ENCODE results near the gene TPH1.

The TPH1 gene

GRCh38 chr11:18046116-18046777 is at the start of gene TPH1:
TPH1 (minus strand) TSS chr11:18046269; CDS start chr11:18040762, 5,507 bp downstream.
- no peak for DNase-seq (ENCODE audit: low read depth in 2 of 2)

GRCh38 chr11:18093959-18094358 is 47.9 kb upstream of the TPH1 start:
- no peak for DNase-seq (ENCODE audit: low read depth in 2 of 2)

DNA sequence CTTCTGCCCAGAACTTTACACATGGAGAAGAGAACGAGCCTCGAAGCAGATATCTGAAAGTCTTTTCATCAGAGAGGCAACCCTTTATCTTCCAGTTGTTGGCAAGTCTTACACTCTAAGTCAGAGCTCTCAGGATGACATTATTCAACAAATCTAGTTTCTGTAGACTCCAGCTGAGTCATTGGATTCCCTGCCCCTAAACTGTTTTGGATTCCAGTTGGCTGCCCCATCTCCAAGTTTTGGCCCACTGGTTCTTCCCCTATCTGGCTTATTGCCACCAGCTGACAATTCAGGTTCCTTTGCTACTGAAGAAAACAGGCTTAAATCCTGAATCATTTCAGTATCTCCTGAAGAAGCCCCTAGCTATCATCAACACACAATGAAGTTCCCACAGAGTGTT is 45.7 kb upstream of the TPH1 start:
- DNase-seq (ENCODE audit: low read depth in 2 of 2): no peak

DNA sequence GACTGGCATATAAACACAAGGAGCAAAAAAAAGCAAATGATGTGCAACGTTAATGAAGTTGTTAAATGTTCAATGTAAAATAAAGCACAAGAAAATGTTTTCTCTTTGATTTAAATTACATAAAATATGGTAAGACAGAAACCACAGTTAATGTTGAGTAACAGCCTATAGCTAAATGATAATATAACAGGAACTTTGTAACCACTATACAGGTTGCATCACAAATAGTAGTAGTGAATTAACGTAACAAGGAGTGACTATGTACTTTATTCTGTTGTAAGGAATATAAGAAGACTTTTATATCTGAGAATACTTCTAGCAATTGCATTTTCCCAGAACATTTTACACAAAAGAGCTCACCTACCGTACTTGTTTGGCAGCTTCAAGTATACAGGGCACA is 42.9 kb upstream of the TPH1 start:
- no peak for DNase-seq (ENCODE audit: low read depth in 2 of 2)

DNA sequence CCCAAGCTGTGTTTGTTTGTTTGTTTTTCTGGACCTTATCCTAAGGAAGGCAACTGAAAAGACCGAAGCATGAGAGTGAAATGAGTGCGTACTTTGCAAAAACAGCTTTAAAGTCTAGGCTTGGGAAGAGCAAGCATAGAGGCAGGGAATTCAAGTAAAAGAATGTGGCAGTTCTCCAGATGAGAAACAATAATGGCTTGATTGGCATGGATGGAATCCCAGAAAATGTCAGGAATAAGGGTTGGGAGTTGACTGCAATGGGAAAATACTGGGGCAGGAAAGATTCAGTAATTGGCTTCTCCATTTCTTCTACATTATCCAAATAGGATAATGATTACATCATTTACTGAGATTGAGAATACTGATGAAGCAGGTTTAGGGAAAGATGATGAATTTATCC is 42.3 kb upstream of the TPH1 start:
- DNase-seq (ENCODE audit: low read depth in 2 of 2): no peak

GRCh38 chr11:18081551-18081950 is 35.5 kb upstream of the TPH1 start:
- no peak for DNase-seq (ENCODE audit: low read depth in 2 of 2)

DNA sequence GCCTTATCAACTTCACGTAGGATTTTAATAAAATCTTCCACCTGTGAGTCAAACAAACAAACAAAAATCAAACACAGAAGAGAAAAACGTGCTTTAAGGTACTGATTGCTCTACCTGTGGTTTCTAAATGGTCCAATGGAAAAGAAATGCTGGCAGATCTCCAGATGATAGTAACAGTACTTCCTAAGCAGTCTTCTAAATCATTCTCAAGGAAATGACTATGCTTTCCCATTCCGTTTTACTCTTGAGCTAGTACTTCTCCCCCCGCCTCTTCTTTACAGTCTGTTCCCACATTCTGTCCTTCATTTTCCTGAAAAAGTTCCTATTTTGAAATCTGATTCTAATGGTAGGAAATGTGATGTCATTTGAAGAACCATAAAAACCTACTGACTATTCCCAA is 34.4 kb upstream of the TPH1 start:
- DNase-seq (ENCODE audit: low read depth in 2 of 2): no peak

GRCh38 chr11:18078909-18079308 is 32.8 kb upstream of the TPH1 start:
- DNase-seq (ENCODE audit: low read depth in 2 of 2): no peak

GRCh38 chr11:18075444-18075843 is 29.4 kb upstream of the TPH1 start:
- no peak for DNase-seq (ENCODE audit: low read depth in 2 of 2)

DNA sequence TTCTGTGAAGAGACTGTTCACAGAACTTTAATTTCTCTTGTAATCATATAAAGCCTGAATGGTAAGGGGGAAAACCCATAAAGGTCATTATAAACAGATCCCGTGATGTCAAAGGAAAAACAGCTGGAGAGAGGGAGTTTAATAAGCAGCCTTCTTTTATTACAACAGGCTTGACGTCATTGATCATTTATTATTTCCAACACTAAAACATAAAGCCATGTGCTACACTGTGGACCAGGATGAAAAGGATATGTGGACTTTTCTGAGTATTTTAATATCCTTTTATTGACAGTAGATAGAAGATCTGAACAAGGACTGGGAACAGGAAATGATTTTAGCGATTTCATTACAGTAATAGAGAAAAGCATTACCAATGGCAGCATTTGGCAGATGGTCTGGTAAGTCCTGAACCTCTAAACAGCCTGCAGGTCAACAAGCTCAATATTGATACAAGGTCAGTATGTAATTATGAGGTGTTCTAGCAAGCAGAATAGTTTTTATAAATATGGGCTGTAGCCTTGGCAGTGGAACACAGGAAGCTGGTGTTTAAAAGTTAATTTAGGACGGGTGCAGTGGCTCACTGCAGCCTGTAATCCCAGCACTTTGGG is 25.1 kb upstream of the TPH1 start:
- no peak for DNase-seq (ENCODE audit: low read depth in 2 of 2)

DNA sequence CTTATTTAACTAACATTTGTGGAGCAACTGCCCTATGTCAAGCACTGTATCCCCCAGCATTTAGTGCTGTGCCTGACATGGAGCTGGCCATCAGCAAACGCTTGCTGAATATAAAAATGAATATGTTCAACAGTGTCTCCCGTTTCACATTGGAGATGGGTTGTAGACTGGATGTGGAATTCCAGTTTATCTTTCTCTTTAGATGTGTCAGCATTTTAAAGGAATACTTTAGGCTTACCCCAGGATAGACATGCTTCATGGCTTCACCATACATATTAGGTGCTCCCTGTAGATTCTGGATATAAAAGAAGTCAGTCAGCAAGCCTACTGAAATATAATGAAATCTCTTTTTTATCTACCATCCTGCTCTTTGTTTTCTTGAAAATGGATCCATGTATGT is 21.3 kb upstream of the TPH1 start:
- DNase-seq (ENCODE audit: low read depth in 2 of 2): no peak

DNA sequence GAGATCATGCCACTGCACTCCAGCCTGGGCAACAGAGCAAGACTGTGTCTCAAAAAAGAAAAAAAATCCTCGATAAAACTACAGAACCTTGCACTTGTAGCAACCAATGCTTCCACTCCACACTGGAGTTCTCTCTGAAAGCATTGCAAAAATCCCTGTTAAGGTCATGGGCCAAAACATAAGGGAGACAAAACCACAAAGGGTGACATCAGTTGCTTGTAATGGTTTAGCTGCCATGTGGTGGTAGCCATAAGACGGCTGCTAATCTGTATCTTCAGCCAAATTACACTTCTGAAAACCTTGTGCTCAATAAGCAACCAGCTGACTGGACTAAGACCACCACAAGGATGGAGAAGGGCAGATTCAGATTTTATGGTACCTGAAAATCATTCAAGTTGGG is 20.6 kb upstream of the TPH1 start:
- DNase-seq (ENCODE audit: low read depth in 2 of 2): no peak

DNA sequence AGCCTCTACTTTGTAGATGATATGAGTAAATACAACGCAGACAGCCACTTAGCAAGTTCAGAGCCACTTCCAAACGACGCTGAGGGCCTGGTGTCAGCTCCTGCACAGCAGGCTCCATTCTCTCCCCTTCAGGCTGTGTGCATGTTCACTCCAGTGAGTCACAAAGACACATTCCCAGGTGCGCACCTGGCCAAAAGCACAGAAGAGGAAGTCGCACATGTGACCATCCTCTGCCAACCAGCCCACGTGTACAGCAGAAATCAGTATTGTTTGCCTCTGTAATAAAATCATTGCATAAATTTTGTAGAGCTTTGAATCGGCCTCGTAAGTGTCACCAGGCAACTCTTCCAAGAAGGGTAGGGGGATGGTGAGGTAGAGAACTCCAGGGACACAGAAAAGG is 19.5 kb upstream of the TPH1 start:
- DNase-seq (ENCODE audit: low read depth in 2 of 2): no peak

GRCh38 chr11:18064450-18065054 is 18.5 kb upstream of the TPH1 start:
- DNase-seq (ENCODE audit: low read depth in 2 of 2): no peak

DNA sequence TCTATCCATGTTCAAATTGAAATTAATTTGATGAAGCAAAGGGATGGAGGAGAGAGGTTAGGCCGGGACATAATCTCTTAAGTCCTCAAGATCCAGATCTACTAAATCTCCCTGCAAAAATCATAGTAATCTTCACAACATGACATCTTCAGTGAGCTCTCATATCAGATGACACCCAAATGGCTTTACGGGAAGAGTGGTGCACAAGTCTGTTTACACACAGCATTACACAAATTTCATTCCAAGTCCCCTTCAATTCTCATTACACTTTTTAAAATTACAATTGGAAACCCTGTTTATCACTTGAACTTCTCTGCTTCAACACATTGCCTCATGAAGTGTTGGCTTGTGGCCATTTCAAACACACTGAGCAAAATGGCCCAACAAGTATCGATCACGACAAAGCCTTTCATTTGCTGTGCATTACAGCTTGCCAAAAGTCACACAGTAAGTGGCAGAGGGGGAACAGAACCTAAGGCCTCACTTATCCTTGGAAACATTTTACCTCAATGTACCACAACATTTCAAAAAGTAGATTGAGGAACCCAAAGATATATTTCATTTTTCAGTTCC is 17.9 kb upstream of the TPH1 start:
- DNase-seq (ENCODE audit: low read depth in 2 of 2): no peak

DNA sequence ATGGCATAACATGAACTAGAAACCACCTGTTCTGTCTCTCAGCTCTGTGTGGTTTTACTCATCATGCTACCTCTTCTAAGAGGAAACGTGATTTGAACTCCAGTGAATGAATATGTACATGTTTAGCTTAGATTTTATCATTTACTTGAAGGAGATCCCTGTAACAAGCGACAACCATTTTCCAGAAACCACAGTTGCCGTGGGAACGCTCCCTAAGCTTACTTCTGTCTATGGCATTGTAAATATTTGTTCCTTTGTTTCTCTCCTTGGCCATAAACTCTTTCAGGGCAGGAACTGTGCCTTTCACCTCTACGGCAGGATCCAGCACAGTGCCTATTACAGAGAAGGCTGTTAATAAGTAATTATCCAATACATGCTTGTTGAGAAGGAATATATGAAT is 17.1 kb upstream of the TPH1 start:
- DNase-seq (ENCODE audit: low read depth in 2 of 2): no peak

- DNase-seq (ENCODE audit: low read depth in 2 of 2): no peak
These were observed 15.3 kb upstream of the TPH1 start for GRCh38 chr11:18061351-18061750.

DNA sequence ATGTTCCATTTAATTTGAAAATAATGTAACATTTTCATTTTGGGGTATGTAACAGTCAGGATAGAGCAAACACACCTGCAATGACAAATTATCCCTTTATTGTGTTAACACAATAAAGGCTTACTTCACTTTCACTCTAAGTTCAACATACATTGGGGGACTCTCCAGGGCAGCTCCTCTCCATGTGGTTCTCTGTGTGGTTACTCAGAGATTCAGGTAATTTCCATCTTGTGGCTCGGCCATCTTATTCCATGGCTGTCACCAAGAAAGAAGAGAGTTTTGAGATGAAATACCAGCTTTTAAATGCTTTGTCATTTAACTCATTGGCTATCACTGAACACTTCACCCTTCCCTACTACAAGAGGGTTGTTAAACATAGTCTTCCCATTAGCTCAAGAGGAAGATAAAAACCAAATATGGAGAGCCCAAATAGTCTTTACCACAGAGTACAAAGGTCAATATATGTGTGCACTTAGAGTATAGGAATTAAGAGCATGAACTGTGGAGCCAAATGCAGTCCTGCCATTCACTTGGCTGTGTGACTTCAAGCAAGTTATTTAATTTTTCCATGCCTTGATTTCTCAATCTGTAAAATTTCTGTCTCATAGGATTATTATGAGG is 10.6 kb upstream of the TPH1 start:
- DNase-seq (ENCODE audit: low read depth in 2 of 2): no peak

DNA sequence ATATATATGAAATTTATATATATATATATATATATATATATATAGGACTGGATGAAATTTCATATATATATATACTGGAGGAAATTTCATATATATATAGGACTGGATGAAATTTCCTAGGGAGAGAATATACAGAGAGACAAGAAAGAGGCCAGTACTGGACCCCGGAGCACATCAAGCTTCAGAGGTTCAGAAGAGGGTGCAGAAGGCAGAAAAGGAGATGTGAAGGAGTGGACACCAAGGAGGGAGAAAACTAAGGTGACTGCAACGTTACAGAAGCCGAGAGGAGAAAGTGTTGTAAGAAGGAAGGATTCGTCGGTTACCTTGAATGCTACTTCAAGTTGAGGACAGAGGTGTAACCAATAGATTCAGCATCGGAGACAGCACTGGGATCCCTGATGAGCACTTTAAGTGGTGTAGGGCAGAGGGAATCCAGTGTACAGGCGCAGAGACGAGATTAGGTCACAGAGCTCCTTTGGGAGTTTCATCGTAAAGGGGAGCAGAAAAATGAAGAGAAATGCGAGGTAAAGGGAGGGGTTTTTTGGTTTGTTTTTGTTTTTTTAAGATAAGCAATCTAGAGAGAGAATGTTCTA is 8.5 kb upstream of the TPH1 start:
- DNase-seq (ENCODE audit: low read depth in 2 of 2): no peak

GRCh38 chr11:18050848-18051247 is 4.8 kb upstream of the TPH1 start:
- no peak for DNase-seq (ENCODE audit: low read depth in 2 of 2)

- DNase-seq (ENCODE audit: low read depth in 2 of 2): no peak
These were observed 9.6 kb downstream of the TPH1 start for GRCh38 chr11:18036456-18036855.

- DNase-seq (ENCODE audit: low read depth in 2 of 2): no peak
These were observed 18.6 kb downstream of the TPH1 start for GRCh38 chr11:18027475-18027874.
